Activated CD8-positive, alpha-beta memory T cell treated with anti-CD3 and anti-CD28 coated beads for 24 hours (primary cell): ENCODE results near the gene HLCS.

Experiments
- DNase-seq: peaks from one replicate; pipeline ENCODE4 v3.0.0-alpha.2; 2020

The HLCS gene

DNA sequence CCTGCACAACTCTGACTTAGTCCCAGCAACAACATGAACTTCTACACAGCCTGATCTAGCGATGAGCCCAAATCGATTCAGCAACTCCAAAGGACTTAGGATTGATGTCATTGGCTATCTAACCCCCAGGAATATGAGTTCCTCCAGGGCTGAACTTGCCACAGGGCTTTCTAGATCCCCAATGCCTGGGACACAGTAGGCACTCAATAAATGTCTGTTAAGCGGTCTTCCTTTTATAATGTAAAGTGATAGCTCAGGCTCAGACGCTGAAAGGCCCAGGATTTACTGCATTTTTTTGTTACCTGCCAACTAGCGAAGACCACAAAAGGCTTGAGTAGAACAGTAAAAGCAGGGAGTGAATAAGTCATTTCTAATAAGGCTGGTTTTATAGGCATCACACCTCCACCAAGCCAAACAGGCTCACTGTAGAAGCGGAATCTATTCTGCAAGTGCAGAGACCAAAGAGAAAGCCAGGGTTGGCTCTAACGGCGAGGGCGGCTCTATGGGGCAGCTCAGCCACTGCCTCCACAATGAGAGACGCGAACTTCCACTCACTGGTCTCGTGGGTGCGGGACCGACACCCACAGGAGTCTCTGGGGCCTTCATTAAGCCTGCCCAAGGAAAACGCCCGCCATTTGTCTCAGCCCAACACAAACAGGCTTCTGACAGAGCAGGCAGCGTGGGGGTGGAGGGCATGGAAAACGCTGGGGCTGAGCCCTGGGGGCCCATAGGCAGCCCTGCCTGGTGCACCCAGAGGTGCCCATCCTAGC, 52.0 kb downstream of the HLCS start:
- DNase-seq = no peak

DNA sequence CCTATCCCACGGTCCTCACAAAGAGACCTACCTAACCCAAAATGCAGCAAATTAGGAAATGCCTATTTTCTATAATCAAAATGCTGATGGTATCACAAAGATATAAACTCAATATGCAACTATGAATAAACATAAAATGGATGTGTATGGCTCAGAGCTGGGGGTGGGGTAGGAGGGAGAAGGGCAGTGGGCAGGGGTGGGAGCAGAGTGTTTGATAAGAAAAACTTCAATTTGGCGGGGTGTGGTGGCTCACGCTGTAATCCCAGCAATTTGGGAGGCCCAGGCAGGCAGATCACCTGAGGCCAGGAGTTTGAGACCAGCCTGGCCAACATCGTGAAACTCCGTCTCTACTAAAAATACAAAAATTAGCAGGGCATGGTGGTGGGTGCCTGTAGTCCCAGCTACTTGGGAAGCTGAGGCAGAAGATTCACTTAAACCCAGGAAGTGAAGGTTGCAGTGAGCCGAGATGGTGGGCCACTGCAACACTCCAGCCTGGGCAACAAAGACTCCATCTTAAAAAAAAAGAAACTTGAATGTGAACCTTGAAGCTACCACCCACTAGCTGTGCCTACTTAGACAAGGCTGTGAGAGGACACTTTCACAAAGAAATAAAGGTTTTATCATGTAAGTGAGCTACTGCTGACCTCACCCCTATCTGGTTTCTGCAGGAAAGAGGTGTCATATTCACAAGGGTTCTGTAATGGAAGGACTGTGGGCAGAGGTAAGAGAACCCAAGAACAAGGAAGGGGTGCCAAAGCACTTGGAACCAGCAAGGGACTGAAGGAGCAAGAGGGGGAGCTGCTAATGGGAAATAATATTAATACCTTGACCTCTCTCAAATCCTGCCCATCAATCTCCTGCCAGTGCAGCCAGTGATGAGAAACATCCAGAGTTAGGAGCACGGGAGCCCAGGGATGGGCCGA, 53.0 kb downstream of the HLCS start:
- DNase-seq = no peak

DNA sequence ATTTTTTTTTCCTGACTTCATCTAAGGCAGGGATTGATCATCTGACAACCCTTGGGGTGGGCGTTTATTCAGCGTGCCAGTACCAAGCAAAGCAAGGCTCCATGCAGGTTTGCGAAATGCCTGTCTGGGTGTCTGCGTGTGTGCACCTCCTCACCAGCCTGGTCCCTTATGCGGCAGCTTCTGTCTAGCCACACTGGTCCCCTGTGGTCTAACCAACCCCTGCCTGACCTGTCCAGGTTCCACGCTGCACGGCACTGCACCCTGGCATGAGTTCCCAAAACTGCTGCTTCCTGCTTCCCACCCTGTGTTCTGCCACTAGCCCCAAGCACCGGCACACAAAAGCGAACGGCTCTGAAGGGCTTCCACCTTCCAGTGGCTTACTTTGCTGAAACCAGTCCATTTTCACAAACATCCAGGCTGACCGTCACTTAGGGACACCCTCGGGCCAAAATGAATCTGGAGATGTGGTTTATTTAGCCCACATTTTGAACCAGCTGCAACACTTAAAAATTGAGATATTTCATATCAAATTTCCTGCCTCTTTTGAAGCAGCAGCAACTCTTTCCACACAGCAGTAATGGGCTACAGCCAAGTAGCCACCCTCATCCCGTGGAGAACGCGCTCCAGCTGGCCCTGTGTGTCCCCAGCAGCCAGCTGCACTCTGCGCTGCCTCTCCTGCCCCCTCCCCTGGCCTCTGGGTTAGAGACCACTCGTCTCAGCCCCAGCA, 55.7 kb downstream of the HLCS start:
- DNase-seq = no peak

DNA sequence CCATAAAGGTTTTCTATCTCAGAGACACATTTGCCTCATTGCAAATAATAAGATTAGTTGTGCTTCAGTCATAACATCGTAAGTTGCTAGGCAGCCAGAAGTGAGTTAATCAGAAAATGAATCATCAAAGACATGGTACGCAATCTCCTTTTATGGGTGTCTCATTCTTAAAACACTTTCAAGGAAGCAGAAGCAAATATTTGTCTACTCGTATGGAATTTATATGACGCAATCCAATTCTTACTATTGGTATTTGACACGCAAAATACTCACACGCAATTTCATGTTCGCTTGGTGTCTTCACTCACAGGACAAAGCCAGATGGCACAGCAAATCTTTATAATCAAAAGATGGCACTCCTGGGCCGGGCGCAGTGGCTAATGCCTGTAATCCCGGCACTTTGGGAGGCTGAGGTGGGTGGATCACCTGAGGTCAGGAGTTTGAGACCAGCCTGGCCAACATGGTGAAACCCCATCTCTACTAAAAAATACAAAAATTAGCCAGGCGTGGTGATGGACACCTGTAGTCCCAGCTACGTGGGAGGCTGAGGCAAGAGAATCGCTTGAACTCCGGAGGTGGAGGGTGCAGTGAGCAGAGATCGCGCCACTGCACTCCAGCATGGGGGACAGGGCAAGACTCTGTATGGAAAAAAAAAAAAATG, 56.4 kb downstream of the HLCS start:
- no peak for DNase-seq

DNA sequence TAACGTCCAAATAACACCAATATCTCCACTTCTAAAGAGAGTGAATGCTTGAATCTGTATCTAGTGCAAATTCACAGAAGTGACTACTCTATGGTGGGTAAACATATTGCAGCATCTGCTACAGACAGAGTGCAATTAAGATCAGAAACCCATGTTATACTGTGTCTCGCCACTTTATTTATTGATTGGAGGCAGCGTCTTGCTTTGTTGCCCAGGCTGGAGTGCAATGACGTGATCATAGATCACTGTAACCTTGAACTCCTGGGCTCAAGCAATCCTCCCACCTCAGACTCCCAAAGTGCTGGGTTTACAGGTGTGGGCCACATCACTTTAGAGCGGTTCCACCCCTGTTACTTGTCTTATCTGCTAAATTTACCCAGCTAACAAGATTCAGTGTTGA, 57.0 kb downstream of the HLCS start:
- DNase-seq = no peak

DNA sequence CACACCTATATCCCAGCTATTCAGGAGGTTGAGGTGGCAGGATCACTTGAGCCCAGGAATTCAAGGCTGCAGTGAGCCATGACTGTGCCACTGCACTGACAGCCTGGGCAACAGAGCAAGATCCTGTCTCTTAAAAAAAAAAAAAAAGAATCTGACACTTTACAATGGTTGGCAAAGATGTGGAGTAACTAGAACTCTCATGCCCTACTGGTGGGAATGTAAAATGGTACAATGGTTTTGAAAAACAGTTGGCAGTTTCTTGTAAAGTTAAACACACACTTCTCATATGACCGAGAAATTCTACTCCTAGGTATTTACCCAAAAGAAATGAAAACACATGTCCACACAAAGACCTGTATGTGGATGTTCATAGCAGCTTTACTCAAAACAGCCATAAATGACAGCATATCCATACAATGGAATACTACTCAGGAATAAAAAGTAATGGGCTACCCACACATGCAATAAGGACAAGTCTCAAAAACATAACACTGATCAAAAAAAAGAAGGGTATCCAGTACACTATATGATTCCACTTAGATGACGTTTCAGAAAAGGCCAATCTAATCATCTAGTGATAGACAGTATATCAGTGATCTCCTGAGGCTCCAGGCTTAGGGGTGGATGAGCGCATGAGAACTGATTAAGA, 58.1 kb downstream of the HLCS start:
- DNase-seq = no peak

DNA sequence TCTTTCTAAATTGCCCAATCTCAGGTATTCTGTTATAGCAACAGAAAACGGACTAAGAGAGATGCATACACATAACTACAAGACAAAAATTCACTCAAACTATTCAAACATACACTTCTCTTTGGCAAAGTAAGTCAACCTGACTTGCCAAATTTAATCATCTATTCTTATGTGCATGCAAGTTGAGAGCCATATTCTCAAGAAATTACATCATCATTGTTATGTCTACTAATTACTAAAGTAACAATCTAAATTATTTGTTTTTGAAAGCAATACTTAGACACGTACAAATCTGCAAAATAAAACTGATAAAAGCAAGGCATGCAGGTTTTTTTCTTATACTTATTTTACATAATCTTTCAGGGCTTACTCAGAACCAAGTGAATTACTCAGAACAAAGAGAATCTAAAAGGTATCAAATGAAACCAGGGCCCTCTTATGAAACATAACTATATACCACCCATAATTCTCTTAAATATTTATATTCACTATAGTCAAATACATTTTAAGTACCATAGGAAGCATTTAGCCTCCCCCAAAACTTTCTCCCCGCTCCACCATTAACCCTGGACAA, 62.3 kb downstream of the HLCS start:
- no peak for DNase-seq

DNA sequence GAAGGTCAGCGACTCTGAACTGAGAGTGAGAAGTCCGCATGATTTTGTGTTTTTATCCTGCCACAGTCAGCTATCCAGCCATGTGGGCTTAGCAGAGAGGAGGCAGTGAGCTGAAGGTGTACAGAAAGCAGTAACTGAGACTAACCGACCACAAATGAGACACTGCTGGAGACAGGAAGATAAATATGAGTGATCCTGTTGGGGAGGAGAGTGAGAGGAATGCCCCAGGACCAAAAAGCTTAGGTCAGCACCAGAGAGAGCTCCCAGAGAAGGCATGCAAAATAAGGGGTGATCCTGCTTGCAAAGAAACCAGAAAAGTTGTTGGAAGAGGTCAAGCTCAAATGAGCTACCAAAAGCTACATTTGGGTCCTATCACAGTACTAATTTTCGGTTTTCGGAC, 63.7 kb downstream of the HLCS start:
- no peak for DNase-seq

DNA sequence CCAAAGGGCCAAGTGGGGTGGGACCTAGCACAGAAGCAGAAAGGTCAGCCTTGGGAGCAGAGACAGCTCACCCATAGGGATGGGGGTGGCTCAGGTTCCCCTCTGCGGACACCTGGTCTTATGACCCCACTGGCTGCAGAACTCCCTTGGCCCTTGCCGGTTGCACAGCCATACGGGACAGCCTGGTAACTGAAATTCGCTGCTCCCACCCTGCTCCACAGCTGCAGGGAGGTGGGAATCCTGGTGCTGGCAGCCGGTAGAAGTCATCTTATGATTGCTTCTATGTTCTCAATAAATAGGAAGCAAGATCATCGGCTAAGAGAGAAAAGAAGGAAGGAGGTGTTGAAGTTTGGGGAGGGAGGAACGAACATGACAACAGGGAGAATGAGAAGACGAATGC, 64.1 kb downstream of the HLCS start:
- no peak for DNase-seq

DNA sequence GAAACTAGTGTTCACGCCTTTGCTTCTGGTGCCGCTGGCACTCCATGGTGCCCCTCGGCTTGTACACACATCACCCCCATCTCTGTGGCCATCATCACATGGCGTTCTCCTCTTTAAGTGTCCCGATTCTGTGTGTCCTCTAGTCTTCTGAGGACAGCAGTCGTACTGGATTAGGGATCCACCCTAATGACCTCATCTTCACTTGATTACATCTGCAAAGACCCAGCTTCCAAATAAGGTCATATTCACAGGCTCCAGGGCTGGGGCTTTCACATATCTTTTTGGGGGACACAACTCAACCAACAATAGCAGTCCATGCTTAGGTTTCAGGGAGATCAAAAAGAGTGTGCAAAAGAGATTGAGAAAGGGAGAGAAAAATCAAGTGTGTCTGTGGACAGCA, 64.9 kb downstream of the HLCS start:
- DNase-seq = no peak

DNA sequence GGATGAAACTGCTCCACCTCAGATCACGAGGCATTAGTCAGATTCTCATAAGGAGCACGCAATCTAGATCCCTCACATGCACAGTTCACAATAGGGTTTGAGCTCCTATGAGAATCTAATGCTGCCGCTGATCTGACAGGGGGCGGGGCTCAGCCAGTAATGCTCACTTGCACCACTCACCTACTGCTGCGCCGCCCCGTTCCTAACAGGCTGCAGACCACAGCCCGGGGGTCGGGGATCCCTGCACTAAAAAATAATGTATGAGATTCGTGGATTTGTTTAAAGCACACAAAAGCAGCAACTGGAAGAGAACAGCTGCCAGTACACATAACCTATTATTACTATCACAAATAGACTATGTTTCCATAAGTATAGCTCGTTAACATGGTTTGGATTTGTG, 72.9 kb downstream of the HLCS start:
- DNase-seq = no peak

DNA sequence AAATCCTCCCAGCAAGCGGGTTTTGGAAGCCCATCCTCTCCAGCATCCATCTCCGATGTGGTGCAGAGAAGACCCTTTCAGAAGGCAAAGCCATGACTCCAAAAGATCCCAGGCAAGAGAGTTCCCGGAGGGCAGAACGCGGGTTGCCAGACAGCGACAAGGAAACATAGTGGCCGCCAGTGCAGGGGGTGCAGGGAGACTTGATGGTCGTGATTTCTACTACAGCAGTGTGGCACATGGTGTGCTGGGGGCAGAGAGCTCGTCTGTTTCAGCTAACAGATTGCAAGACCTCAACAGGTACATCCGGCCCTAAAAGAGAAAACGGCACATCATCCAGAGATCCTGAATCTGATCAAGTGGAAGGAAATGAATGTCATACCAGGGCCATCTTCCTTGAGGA, 74.3 kb downstream of the HLCS start:
- DNase-seq = no peak

DNA sequence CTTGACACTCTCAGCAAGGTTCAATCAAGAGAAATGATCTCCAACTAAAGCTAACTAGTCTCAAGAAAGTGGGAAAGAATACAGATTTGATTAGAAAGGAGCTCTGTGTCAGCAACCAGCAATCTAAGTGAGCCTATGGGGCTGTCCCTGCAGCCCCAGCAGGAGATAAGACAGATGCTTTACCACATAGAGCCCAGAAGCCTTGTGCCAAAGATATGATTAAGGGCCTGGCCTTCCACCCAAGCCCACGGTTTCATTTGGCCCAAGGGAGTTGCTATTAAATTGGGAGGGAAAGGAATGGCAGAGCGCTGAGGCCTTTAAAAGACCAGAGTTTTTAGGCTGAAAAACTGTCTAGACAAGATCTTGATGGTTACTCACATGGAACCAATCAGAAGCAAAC, 74.8 kb downstream of the HLCS start:
- DNase-seq = no peak

DNA sequence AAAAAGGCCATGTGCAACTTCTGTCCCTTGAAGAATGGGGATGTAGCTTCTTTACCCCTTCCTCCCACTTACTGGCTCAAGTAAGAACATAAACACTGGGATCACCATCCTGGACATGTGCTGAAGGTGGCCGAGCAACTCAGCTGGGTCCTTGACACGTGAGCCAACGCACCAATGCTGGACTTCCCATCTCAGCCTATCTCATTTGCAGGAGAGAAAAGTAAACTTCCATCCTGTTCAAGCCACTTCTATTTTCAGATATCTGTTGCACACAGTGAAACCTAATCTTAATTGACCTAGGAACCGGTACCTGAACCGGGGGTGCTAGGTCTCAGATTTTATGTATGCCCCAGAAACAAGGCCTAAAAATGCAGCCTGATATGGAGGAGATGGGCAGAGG, 75.3 kb downstream of the HLCS start:
- no peak for DNase-seq

DNA sequence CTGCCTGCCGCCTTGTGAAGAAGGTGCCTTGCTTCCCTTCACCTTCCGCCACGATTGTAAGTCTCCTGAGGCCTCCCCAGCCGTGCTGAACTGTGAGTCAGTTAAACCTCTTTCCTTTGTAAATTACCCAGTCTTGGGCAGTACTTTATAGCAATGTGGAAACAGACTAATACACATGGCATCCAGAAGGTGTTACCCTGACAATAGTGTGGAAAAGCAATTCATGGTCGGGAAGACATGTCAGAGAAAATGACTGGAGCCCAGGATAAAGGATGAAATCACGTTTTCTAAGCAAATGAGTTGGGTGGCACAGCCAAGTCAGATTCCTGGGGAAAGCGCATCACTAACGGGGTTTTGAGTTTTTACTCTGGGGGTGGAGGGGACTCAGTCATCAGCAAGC, 76.4 kb downstream of the HLCS start:
- DNase-seq = no peak

DNA sequence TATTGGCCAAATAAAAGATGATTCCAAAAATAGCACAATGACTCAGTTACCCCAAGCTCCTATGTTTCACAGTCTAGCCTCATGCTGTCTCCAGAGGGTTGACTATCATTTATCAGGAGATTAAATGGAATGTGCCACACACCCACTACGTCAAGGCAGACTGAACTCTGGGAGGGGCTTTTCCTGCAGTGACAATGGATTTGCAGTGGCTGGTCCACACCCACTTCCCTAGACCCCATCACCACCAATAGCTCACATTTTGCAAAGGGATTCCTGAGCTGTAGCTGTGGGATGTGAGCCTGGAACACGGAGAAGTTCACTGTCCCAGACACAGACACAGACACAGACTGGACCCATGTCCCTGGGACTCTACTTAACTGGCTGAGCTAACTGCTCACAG, 77.1 kb downstream of the HLCS start:
- no peak for DNase-seq

DNA sequence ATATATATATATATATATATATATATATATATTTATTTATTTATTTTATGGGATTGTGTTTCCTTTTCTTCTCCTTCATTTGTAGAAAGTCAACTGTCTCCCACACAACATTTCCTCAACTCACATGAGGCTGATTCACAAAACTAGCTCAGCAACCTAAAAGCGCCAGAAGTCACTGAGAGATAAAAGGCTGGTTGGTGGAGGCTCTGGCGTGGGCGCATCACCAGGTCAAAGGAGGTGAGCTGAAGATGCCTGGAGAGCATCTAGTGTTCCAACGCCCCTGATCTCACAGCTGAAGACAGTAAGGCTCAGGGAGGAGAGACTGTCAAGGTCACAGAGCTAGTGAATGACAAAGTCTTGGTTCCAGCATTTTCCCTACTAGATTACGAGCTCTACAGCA, 78.0 kb downstream of the HLCS start:
- no peak for DNase-seq

DNA sequence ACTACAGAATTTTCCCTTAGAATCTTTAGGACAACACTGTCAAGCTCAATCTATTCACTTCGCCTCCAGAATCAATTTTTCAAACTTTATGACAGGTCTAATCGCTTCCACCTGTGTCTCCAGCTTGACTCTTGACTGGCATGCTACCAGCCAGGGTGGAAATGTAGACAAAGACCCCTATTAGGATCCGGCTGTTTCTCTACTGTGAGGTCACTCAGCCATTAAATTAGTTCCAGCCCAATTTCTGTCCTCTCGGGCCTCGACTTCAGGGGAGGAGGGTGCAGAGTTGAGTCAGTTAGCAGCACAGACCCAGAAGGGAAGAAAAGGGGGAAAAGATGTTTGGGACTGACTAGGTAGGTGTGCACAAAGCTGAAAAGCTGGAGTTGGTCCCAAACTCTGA, 78.5 kb downstream of the HLCS start:
- DNase-seq = no peak

DNA sequence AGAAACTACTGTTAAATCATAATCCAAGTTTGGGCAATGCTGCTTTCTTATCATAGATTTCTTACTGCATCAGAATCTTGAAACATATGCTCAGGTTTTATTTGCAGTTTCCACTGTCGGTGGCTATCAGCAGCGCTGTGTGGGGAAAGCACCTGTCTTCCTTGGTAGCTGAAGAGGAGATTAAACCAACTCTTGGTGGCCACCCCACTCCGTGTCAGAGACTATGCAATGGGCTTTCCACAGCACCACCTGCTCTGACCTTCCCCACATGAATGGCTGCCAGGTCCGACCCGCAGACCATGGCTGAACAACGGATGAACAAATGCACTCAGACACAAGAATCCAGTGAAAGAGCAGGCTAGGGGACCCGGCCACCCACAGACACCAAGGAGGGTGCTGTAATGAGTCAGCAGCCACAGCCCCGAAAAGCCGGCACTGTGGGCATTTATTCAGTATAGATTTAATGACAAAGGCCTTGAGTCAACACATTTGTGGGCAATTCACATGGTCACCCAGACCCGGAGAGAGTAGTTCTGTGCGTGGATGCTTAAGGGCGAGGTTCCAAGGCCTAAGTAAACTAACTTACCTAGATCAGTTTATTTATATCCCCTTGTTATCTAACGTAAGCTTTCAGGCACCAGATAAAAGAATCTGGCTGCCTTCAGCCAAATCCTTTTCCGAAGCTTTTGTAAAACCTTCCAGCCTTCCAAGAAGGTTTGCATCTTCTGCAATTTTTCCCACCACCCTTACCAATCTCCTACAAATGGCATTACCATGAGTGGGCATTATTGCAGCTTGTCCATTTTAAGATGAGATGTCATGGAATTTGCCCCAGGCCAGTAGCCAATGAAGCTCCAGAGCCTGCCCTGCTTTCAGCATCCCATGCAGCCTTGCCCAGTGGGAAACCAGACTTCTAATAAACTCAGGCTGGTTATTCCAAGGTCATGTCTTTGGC, 82.7 kb downstream of the HLCS start:
- DNase-seq = no peak

DNA sequence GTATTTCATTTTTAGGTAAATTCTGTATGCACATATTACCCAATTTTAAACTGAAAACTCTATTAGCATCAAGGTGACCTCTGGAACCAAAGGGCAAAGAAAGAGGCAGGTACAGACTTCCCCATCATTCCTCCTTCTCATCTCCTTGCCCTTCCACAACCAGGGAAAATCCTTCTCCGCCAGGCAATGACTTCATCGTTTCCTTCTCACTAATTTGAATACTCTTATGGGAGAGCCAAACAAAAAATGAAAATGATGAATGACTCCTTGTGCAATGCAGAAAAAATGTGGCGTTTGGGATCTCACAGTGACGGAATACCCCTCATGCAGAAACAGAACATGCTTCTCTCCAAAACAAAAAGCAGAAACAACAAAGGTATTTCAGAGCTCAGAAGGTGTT, 83.7 kb downstream of the HLCS start:
- DNase-seq = no peak

DNA sequence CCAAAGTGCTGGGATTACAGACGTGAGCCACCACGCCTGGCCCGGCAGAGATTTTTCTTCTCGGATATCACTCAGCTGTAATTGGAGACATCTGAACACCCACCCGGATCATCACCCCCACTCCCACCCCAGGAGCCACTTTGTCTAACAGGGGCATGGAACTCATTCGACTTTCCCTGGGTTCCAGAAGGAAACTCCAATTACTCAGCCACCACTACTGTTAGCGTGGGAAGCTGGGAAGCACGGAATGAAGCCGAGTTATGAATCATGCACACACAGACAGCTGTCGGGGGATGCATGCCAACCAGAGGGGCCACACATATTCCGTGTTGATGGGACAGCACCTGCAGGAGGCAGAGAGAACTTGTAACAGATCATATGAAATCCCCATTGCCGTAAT, 85.2 kb downstream of the HLCS start:
- DNase-seq = no peak
